Measurements from ENCODE around the gene MRPL23.

The MRPL23 gene

DNA sequence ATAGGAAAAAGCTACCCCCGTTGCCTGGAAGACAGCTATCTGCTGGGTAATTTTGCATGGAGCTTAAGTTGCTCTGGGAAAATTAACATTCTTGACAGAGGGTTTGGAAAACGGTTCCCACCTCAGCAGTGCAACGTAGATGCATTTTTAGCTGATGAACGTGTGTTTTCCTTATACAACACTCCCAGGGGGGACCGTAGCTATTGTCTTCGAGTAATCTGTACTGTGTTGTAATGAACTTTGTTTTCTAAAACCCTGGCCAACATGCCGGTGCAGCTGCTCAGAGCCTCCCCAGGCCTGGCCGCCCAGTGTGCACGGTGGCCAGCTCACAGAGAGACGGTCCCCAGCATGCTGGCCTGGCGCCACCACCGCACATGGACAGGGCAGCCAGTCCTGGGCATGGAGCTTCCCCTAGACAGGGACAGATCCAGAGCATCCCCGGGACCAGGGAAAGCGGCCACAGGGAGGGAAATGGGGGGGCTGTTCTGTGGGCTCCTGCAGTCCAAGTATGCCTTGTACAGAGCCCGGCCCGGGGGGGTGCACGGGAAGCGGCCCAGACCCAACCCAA, 25.5 kb upstream of the MRPL23 start:
- DNase-seq = no peak

DNA sequence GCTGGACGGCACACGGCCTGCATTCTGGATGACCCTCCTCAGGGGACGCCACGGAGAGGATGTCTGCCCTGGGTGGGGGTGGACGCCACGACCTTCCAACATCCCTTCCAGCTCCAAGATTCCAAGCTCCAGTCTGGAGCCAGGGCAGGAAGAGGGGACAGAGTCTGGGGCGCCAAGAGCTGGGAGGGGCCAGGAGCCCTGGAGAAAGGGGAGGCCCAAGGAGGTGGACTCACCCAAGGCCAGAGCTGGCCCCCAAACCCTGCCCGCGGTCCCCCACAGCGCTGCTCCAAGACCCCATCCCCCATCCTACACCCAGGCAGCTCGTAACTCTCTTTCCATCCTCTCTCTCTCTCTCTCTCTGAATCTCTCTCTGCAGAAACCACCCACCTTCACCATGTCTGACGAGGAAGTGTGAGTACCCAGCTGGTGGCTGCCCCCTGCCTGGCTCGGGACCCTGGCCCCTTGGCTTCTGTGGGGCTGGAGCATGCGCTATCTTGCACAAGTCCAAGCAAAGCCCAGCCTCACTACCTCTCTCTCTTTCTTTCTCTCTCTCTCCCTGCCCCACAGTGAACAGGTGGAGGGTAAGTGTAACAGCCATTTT, 24.6 kb upstream of the MRPL23 start:
- no peak for DNase-seq

DNA sequence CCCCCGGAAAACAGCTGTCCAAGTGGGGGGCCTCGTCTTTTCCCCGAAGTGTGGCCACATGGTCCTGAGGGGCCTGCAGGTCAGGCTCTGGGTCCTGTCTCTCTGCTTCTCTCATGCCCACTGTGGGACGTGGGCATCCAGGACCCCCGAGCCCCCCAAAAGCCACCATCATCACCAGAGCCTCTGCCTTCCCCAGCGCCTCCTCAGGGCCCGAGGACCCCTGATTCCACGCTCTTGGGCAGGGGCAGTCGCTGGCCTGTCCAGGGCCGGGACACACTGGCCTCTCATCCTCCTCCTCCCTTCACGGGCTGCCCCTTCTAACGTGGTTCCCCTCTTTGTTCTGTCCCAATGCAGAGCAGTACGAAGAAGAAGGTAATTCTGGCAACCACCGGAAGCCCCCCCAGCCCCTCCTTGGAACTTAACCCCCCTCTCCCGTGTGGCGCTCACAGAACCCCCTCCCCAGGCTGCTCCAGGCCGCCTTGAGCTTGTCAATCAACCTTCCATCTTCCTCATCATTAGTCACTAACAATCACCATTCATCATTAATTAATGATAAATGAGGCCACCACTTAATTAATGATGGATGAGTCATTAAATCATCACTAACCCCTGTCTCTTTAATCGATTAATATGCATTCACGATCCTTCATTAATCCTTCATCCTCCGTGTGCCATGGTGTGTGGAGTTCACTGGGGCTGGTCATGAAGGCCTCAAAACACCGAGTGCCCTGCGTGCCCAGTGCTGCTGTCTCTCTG, 23.8 kb upstream of the MRPL23 start:
- no peak for DNase-seq

DNA sequence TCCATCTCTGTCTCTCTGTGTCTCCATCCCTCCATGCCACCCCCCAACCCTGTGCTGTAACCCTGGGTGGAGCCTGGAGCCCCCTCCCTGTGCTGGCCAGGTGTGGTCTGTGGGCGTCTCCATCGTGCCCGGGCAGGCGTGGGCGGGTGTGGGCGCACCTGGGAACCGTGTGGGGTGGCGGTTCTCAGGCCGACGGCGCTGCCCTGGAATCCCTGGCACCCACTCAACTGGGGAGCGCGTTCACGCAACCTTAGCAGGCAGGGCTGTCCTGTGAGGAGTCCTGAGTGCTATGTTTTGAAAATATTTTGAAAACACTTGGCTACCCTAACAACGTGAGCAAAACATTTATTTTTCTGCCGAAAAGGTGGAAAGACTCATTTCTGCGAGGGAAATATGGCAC, 23.0 kb upstream of the MRPL23 start:
- no peak for DNase-seq

DNA sequence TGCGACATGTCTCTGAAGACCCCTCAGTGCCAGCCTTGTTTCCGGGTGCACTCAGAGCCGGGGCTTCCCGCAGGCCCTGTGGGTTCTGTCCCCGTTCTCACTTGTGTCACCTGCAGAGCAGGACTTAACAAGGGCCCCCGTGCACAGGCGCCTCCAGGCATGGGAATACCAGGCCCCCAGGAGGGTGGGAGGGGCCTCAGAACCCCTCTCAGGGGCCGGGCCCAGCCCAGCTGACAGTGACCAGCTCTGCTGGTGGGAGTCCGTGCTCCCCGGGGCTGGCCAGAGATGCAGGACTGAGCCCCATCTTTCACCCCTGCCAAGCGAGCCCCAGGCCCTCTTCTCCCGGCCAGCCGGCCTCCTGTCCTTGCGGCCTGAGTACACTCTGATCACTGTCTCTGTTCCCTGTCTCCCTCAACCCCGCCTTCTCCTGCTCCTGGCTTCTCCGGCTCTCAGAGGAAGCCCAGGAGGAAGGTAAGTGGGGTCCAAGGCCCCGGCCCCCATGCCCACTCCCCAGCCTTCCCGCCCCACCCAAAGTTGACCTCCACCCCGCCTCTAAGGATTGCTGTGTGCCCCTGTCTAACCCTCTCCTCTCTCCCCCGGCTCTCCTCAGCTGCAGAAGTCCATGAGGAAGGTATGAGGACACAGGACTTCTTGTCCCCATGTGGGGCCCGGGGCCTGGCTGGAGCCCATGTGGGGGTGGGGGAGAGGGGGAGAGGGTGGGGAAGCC, 22.3 kb upstream of the MRPL23 start:
- no peak for DNase-seq

DNA sequence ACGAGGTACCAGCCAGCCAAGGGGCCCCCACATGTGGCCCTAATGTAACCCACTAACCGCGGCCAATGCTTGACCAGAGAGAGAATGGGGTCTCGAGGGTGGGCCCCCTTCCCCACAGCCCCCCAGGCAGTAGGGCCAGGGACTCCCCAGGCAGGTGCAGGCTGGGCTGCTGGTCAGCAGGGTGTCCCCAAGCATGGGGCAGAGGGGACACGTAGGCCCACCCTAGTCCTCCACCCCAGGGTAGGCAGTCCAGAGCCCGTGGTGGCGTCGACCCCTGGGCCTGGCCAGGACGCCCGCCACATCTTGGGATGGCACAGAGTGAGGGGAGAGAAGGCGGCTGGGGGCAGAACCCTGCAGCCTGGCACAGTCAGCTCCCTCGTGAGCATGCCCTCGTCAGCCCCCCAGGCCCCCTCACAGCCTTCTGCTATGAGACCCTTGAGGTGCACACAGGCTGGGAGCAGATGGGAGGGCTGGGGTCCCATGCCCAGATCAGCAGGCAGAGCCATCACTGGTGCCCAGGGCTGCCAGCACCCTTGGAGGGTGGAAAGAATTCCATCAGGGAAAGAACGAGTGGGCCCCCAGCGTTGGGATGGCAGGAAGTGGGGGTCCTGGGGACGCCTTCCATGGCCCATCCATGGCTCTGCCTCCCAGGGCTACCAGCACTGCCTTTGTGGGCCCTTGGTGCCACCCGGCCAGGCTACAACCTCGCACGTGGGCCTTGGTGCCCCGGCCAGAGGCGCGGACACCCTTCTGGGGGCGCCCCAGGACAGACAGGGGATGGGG, 21.6 kb upstream of the MRPL23 start:
- no peak for DNase-seq

DNA sequence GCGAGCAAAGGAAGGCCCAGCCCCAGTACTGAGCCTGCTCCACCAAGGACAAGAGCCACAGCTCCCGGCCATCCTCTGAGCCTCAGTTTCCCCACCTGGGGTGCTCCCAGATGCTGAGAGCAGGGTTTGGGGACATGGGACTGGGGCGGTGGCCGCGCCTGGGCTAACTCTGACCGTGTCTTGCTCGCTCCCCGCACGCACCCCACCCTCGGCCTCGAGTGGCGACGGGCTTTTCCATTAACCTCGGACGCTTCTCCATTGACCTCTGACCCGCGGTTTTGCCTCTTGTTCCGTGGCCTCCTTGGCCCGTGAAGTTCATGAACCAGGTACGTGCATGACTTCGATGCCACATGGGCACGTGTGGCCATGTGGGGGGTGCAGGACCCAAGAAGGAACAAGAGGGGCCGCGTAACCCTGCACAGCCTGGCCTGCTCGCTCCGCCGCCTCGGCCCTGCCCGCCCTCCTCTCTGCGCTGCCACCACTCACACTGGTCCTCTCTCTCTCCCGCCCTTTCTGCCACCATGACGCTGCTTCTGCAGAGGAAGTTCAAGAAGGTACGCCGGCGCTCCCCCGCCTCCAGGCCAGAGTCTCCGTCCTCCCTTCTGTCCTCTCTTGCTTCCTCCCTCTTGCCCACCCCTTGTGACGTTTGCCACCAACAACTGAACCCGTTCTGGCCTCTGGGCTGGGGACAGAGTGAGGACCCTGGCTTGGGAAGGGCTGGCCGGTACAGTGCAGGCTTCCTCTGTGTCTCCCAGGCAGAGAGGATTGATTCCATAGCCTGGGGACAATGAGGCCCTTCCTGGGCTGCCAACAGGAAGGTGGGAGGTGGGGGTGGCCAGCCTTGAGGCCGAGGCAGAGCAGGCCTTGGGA, 20.7 kb upstream of the MRPL23 start:
- no peak for DNase-seq

DNA sequence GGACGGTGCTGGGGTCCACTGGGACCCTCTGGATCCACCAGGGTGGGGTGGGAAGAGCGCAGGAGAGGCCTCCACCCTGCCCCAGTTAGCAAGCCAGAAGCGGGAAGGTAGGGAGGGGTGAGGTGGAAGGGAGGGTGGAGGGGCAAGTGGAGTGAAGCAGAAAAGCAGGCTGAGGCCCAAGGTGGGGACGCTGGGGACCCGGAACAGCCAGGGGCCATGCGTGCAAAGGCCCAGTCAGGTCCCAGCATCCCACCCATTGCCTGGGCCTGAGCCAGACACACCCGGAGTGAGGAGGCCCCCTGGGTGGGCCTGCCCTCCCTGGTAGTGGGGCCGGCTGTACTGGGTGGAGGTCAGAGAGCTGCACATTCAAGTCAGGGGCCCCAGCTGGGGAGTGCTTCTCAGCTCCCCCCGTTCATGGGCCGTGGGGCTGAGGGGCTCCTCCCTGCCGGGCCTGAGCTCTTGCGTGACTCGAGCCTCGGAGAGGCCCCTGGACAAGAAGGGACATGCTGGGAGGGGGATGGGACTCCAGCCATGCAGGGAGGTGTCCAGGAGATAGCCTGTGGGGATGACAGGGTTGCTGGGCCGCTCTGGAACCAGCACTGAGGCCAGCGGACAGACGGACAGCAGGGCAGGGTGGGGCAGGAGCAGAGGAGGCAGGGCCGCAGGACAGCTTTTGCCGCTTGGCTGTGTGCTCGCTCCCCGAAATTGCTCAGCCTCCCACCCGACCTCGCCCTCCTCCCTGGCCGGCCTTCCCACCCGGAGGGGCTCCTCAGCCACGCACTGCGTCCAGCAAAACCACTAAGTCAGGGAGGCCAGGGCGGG, 19.9 kb upstream of the MRPL23 start:
- no peak for DNase-seq

DNA sequence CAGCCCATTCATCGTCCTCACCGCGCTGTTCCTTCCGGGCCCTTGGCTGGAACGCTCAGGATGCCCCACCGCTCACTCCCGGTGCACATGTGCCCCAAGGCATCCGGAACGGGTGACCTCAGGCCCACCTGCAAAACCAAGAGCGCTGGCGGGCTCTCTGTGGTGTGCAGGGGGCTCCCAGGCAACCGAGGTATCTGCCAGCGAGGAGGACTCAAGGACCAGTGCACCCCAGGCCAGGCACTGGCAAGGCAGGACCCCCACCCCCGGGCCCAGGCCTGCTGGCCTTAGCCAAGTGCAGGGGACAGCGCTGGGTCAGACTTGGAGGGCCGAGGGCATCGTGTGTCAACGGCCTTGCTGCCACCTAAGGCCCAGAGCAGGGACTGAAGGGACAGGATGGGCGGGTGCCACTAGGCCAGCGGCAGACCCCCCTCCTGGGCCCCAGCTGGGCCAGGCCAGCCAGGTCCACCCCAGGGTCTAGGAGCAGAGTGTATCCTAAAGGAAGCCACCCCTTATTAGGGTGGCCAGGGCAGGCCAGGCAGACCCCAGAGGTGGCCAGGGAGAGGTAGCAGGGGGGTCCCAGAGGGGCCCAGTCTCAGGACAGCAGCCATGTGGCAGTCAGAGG, 19.2 kb upstream of the MRPL23 start:
- DNase-seq = no peak

DNA sequence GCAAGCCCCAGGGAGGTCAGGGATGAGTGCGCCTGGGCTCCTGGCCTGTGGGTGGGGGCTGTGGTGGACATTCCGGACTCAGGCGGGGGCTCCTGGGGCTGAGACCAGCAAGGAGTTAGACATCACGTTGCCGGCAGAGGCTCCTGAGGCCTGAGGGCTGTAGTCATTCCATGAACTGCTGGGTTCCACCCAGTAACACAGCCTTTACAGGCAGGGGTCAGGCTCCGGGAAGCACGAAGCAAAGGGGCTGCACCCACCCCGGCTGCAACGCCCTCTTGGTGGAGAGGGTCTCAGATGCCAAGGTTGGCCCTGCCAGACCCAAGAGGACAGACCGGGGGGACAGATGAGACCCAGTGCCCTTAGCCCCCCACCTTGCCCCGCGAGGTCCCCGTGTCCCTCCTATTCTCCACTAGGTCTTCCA, 18.7 kb upstream of the MRPL23 start:
- no peak for DNase-seq

DNA sequence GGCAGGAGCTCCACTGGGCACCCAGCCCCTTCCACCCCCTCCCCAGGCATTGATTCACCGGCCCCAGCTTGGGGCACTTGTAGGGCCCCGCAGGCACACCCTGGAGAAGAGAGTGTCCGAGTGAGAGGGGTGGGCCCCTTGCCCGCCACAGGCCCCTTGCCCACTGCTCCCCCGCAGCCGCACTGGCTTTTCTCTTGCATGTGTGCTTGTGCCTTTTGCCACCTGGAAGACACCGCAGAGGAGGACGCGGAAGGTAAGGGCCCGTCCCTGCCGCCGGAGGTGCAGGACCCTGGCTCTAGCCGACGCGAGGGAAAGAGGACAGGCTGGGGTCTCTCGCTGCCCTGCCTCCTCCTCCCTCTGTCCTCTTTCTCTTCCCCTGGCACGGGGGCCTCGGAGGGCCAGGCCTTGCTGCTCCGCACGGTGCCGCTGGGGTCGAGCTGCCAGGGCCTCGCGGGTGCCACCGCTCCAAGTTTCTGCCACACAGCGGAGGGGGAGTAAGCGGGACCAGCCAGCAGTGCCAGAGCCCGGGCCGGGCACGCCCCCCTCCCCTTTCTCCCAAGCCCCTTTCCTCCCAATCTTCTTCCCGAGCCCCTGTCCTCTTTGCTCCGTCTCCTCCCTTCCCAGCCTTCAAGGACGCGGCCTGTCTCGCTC, 18.1 kb upstream of the MRPL23 start:
- no peak for DNase-seq

DNA sequence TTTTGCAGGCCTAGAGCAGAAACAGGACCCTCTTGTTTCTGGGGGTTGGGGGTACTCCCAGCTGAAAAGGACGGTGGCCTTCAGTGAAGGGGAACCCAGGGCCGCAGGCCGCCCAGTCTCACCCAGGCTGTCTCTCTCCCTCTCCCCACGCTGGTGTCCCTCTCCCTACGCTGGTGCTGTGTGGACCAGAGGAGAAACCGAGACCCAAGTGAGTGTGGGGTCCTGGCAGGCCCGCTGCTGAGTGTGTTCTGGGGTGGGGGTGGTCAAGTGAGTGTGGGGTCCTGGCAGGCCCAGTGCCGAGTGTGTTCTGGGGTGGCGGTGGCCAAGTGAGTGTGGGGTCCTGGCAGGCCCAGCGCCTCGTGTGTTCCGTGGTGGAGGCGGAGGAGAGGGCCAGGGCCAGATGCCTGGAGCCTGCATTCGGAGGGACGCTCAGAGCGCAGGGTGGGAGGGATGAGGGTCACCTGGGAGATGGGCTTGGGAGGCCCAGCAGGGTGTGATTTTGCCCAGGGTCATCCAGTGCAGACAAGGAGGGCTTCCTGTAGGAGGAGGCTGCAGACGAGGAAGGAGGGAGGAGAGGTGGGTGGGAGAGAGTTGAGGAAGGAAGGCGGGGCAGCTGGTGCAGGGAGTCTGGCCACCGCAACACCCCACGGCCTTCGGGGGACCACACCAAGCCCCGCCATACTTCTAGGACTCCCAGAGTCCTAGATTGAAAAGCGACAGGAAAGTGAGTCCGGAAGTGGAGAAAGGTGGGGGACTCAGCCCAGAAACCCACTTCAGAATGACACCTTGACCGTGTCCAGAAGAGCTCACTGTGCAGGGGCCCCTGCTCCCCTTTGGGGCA, 17.3 kb upstream of the MRPL23 start:
- no peak for DNase-seq

DNA sequence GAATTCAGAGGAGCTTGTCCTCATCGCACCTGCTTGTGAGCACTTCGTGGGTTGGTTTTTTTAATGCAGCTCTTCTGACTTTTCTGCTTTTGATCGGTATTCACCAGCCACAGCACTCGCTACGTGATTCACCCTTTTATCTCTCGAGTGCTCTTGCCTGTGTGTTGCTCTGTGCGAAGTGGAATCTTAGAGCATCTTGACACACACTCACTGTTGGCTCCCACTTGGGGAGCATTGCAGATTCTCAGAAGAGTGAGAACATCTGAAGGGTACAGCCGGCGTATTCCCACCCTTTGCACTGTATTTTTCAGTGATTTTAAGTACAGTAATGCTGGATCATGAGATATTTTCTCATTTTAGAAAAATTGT, 16.7 kb upstream of the MRPL23 start:
- no peak for DNase-seq

DNA sequence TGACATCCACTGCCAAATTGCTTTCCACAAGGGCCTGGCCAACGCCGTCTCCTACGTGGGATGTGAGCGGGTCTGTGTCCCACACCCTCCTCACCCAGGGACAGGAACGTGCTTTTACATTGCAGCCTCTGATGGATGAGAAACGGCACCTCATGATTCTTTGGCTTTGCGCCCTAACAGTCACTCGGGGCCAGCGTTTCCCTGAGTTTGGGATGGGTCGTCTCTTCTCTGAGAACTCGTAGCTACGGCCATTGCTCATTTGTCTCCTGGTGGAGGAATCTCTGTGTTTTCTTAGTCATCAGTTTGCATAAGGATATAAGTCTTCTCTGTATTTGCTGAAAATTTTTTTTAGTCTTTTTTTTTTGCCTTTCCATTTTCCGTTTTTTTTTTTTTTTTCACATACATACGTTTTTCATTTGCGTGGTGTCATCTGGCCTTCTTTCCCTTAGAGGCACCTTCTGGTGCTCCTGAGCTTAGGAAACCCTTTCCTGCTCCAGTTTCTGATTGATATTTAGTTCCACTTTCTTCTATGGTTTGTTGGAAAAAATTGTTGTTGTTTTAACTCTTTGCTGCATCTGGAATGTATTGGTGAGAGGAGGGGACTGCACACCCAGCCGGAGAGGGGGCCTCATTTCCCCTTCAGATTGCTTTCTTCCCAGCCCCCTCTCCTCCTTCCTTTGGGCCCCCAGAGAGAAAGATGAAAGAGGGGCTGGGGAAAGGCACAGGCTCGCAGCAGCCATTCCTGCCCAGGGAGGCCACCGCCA, 15.6 kb upstream of the MRPL23 start:
- DNase-seq = no peak

DNA sequence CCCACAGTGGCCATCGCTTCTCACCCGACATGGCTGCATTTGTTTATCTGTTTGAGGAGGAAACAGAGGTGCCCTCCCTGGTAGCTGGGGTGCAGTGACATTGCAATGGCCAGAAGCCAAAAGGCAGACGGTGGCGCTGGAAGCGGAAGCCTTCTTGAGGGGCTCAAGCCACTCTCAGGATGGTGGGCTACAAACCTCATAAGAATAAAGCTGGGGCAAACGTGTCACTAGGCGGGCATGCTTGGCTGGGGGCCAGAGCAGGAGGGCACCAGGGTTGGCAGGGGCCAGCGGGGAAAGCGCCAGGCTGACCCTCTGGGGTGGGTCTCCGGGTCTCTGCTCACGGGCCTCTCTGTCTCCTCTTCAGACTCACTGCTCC, 15.0 kb upstream of the MRPL23 start:
- no peak for DNase-seq

DNA sequence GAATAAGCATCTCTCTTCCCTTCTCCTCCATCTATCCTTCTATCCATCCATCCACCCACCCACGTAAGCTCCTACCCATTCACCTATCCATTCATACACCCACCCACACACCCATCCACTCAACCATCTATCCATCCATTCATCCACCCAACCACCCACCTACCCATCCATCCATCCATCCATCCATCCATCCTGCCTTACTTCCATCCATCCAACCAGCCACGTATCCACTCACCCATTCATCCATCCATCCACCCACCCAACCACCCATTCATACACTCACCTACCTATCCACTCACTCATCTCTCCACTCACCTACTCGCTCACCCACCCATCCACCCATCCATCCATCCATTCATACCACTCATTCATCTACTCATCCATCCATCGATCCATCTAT, 14.5 kb upstream of the MRPL23 start:
- DNase-seq = no peak

DNA sequence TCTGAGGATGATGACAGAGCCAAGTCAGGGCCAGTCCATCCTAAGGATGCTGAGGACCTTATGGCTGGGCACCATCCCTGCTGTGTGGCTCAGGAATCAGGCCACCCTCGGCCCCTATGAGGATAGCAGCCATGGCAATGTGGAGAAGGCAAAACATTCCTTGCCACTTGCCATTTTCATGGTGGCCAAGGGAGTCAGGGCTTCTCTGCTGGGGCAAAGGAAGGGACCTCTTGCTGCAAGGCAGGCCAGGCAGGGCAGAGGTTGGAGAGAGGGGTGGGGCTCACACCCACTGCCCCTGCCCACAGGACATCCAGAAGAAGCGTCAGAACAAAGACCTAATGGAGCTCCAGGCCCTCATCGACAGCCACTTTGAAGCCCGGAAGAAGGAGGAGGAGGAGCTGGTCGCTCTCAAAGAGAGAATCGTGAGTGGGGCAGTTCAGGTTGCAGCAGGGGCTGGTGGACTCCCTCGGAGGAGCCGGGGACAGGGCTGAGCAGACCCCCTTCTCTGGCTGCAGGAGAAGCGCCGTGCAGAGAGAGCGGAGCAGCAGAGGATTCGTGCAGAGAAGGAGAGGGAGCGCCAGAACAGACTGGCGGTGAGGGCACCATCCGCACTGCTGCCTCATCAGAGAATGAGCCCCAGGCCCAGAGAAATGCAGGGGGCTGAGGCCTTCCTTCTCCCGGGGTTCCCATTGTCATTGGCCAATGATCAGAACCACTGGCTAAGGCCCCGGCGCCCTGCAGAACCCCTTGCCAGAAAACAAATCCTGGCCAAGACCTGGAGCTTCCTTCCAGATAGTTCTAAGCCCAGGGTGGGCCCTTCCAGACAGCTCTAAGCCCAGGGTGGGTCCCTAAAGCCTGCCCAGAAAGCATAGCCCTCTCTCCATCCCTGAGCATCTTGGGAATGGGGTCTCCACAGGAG, 13.5 kb upstream of the MRPL23 start:
- DNase-seq = no peak
